NCI-H128 (cell line): ENCODE measurements around the gene MRPS2.

Experiments
- DNase-seq: peaks from one replicate; lab custom pipeline; 2025; ENCODE audit not compliant: unreplicated experiment; lab: John Stamatoyannopoulos, UW

MRPS2 gene

GRCh38 chr9:135552698-135553171, 52.3 kb downstream of the MRPS2 start:
- DNase-seq: no peak
